Testis (tissue), 2 donors: ENCODE results near the gene DDX54.

Source experiments
- POLR2A ChIP-seq: fragments of 450-650 bp; IDR thresholded peaks from one replicate; pipeline ENCODE4 v1.6.1; 2017; ENCODE audit warnings: antibody characterized with exemption, mild to moderate bottlenecking, moderate library complexity
- TF ChIP-seq, protein P1 (sequence below), 3 experiments: fragments of 450-650 bp in 2 of 3; fragments of 200-600 bp in 1 of 3; sonication (generic) in 1 of 3; IDR thresholded peaks; one replicate each; pipeline ENCODE4 v1.5.1; 2016 to 2019; ENCODE audit warnings: antibody characterized with exemption in 3 of 3, mild to moderate bottlenecking in 2 of 3, moderate library complexity in 1 of 3

DNA sequence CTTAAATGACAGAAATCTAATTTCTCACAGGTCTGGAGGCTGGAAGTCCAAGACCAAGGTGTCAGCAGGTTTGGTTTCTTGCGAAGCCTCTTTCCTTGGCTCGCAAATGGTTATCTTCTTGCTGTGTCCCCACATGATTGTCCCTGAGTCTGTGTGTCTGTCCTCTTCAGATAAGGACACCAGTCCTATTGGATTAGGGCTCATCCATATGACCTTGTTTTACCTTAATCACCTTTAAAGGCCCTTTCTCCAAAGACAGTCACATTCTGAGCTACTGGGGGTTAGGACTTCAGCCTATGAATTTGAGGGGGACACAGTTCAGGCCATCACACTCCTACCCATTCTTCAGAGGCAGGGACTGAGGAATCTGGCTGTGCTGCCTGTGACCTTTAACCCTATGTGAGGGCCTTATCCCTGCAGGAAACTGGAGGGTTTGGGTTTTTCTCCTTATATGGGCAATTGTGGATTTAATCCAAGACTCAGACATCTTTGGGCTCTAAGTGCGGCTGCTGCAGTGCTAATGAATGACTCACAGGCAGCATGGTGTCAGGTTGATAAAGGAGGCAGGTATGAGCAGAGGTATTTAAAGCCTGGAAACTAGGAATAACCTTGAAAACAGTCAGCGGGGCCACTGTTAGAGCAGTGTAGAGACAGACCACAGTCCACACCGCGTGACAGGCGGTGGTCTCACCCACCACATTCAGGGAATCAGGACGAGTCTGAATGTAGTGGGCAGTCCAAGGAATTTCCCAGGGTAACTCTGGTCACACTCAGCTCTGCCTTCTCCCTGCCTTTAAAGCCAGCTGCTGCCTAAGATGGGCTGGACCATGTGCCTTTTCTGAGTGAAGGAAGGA, 46.2 kb upstream of the DDX54 start:
- TF ChIP-seq, protein P1, sequence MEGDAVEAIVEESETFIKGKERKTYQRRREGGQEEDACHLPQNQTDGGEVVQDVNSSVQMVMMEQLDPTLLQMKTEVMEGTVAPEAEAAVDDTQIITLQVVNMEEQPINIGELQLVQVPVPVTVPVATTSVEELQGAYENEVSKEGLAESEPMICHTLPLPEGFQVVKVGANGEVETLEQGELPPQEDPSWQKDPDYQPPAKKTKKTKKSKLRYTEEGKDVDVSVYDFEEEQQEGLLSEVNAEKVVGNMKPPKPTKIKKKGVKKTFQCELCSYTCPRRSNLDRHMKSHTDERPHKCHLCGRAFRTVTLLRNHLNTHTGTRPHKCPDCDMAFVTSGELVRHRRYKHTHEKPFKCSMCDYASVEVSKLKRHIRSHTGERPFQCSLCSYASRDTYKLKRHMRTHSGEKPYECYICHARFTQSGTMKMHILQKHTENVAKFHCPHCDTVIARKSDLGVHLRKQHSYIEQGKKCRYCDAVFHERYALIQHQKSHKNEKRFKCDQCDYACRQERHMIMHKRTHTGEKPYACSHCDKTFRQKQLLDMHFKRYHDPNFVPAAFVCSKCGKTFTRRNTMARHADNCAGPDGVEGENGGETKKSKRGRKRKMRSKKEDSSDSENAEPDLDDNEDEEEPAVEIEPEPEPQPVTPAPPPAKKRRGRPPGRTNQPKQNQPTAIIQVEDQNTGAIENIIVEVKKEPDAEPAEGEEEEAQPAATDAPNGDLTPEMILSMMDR (IDR thresholded peaks at IDR 0.05) = no peak
- no peak for TF ChIP-seq POLR2A
